Jurkat, Clone E6-1 (cell line): ENCODE measurements around the gene PHLDA3.
"Not testable (repeated sequence)": the region's sequence is repeated elsewhere in the genome, so short reads cannot be mapped to it uniquely, and the experiment has no call there.

Experiments used
- DNase-seq: peaks from one replicate; pipeline ENCODE4 v3.0.0-alpha.2; 2011; ENCODE audit warnings: low read depth, low spot score
- H3K4me3 ChIP-seq: 2 replicates; pipeline ENCODE4 v1.5.1; 2011; ENCODE audit warnings: mild to moderate bottlenecking, low read length, control low read depth, moderate library complexity

The PHLDA3 gene

DNA sequence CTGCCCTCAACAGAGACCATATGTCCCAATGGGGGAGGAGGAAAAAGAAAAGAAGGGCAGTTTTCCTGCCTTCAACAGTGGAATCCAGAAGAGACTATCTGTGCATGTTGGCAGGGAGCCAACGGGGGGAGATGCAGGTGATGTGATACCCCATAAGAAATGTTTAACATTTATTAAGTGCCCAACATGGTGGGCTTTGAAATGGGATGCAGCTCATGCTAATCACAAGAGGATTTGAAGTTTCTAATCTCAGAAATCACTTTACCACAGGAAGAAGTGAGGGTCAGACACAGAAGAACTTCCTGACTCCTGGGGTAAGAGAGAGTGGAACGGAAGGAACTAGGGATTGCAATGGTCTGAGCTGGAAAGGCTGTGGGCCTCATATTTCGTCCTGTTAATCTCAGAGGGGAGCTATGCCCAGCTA lies 21.7 kb upstream of the PHLDA3 start:
- no peak overlapping the region for H3K4me3 ChIP-seq
- DNase-seq = no peak

DNA sequence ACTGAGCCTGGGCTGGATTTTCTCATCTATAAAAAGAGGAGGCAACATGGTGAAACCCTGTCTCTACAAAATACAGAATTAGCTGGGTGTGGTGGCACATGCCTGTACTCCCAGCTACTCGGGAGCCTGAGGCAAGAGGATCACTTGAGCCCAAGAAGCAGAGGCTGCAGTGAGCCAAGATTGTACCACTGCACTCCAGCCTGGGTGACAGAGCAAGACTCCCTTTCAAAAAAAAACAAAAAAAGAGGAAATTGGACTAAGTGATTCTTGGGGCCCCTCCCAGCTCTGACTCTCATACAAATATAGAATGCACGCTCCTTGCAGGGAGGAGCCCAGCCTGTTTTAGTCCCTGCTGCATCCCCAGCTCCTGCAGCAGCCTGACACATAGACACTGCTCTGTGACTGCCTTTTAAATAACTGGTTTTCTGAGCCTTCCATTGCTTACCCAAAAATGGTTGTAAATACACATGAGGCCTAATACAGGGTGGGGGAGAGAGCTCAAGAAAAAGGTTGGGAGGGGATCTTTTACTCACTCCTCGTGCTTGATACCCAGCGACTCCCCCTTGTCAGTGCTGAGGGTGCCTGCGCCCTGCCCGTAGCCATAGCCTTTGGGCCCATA lies 20.8 kb upstream of the PHLDA3 start:
- H3K4me3 ChIP-seq = no peak overlapping the region

DNA sequence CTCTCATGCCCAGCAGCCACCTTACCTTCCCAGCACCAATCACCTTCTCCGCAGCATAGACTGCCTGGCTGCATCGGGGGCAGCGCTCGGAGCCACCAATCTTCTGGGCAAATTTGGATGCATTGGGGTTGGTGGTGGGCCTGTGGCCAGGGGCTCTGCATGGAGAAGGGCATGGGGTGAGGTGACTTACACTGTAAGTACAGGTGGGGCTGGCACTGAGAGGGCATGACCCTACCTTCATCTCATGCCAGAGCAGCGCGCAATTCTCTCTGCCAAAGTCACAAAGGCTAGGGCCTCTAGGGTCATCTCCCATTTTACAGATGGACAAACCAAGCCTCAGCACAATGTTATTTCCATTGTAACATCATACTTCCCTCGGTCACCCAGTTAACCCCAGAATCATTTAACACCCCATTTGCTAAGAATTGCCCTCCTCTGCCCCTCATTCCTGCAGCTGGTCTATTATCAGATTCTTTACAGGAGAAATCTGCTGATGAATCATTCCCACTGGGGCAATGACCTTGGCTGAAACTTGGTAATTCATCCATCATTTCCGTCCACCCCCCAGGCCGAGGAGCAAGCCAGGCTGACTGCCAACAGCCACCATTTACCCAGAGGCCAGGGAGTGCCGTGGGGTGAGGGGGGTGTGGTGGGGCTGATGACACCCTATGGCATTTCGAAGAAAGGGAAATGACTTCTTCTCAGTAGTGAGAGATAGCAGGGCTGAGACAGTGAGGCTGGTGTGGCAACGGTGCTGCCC lies 20.0 kb upstream of the PHLDA3 start:
- no peak overlapping the region for H3K4me3 ChIP-seq

More for the DNA sequence above, 20.8 kb upstream of the PHLDA3 start:
- DNase-seq = no peak

DNA sequence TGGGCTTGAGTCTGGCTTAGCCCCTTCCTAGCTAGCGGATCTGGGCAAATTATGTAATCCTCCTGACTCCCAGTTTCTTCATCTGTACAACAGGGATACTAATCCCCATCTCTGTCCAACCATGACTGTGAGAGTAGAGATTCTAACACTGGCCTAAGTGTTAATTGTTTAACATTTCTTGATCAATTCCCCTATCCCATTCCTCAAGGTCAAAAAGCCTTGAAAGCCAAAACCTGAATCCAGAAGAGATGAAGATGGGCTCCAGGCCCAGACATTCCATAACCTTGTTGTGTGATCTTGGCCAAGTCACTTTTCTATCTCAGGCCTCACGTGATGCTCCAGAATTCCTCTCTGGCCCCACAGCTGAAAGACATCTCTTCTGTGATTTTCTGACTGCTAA lies 18.8 kb upstream of the PHLDA3 start:
- DNase-seq = no peak
- no peak overlapping the region for H3K4me3 ChIP-seq

More for the DNA sequence above, 20.0 kb upstream of the PHLDA3 start:
- no peak for DNase-seq

DNA sequence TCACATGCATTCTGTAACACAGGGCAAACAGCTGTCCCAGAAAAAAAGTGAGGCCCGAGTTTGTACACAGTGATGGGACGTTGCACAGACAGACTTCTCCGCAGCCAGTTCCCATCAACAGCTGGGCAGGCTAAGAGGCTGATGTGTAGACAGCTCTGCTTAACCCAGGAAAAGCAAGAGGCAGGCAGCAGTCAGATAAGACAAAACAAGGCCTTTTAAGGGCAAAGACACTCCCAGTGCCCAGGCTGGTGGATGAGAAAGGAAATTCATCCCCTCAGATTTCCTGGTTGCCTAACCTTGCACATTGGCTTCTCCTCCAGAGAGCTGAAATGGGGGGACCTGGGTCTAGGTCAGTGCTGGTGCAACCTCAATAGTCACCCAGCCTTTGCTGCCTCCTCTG lies 17.2 kb upstream of the PHLDA3 start:
- no peak for DNase-seq
- H3K4me3 ChIP-seq = no peak overlapping the region

DNA sequence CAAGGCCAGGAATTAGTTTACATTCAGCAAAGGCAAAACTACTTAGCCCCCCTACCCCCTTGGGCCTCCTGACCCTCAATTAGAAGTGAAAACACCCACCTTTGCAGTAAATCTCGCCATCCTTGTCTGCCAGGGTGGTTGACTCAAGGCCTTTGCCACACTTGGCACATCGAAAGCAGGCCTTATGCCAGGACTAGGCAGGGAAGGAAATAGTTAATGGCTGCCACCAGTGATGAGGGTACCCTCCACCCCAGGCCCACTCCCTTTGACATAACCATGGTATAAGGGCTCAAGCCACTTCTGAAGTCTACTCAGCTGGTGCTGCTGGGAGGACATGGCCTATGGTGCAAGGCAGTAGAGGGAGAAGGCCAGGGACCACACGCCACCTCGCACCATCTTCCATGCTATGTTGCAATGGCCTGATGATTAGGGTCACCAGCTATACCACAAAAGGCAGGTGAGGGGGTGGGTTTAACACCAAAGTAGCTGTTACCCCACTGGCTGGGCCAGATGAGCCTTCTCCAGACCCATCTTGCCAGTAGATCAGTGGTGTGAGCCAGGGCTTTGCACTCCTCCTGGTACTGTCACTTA lies 16.3 kb upstream of the PHLDA3 start:
- DNase-seq = no peak
- H3K4me3 ChIP-seq = no peak overlapping the region

DNA sequence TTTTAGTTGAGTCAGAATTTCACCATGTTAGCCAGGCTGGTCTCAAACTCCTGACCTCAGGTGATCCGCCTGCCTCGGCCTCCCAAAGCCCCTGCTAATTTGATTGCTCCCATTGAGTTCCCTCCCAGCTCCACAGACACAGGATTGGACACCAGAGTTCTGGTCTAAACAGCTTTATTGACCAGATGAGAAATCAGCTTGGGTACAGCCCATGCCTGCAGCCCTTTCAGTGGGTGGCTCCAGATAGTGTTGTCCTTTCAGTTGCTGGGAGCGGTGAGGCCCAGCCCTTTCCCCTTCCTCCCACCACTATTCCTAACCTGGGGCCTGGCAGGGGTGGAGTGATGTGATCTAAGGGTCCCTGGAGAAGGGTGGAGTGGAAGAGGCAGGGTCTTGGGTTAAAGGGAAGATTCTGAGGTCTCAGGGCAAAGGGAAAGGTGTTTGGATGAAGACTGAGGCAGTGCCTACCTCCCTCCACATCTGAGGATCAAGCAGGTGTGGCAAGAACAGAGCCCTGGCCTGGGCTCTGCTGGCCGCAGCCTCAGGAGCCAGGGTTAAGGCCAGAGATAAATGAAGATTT lies 14.5 kb upstream of the PHLDA3 start:
- H3K4me3 ChIP-seq = no peak overlapping the region
- DNase-seq = no peak

DNA sequence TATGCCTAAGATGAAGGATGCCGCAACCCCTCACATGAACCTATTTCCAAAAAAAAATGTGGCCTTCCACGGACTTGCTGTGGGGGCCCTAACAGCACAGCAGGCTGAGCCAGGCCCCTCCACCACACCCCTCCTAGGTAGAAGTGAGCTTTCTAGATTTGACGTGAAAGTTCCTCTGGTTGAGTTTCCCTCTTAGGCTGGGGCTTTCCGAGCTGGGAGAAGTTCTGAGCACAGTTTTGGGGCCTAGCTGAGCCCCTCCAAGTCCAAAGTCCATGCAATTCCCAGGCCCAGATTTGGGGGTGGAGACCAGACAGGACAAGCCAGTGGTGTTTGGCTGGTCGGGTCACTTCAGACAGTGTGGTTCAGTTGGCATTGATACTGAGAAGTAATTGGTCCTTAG lies 13.8 kb upstream of the PHLDA3 start:
- no peak overlapping the region for H3K4me3 ChIP-seq
- no peak for DNase-seq

DNA sequence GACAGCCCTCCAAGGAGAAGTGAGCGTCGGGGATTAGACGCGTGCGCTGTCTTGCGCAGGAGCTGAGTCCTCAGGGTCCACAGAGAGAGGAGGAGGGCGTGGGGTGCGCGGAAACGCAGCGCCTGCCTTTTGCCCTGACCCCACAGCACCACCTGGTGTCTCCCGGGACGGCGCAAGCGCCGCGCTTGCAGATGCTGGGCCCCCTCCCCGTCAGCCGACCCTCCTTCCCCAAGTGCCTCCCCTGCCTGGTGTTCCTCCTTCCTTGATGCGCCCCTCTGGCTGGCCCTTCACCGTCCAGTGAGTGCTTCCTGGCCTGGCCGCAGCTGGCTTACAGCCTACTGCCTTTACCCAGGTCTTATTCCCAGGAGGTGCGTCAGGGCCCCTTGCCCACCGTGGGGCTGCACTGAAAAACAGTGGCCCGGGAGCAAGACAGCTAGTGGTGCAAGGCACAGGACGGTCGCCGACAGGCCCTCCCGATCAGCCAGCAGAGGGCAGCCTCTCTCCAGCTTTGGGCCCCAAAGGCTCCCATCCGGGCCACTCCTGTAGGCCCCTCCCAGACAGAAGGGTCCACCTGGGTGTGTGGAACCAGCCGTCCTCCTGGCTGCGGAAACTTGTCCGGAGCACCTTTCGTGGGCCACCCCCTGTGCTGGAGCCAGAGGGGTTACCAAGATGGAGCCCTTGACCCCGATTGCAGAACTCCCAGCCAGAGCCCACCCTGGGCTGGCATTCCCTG lies 12.9 kb upstream of the PHLDA3 start:
- DNase-seq = peak; percentile 60
- peak overlapping the region; percentile 22 for H3K4me3 ChIP-seq

DNA sequence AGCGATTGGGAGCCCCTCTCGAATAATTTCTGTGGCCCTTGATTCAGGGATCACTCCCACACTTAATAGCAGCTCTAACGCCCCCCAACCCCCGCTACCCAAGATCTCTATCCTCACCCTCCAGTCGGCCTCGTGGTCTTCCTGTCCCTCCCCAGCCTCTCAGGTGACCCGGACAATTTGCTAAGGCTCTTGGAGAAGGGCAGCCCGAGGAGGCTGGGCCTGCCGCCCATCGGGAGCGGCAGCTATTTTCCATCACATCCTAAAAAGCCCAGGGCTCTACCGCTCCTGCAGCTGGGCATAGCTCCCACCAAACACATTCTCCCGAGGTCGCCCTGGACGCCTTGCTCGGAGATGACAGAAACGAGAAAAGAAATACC lies 12.0 kb upstream of the PHLDA3 start:
- H3K4me3 ChIP-seq = peak overlapping the region; percentile 49

DNA sequence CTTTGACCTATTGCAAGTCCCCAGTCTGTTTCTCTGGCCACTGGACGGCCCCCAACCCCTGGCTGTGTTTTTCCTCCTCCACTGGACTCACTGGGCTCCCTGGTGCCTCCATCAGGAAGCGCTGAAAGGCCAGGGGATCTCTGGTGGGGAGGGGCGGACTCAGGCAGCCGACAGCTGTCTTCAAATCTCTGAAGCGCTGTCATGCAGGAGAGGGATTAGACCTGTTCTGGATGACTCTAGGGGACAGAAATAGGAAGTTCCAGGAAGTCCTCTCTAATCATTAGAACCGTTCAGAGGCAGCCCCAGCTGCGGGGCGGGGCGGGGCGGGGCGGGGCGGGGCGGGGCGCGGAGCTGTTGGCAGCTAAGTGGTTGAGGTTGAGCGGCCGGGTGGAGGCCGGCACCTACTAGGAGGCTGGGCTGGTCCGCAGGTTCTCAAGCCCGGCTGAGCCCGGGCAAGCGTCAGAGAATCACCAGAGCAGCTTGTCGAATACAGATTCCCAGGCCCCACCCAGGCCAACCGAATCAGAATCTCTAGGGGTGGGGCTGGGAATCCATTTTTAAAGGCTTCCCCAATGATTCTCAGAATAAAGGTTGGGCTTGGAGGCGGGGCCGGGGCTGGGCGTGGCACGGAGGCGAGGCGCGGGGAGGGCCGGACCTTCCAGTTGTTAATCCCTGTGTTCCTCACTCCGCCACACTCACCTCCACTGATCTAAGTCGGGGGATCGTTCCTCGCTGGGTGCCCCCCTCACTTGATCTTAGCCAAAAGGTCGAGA lies 11.4 kb upstream of the PHLDA3 start:
- peak overlapping the region; percentile 49 for H3K4me3 ChIP-seq
- DNase-seq = peak; percentile 35

More for the DNA sequence above, 12.0 kb upstream of the PHLDA3 start:
- no peak for DNase-seq

DNA sequence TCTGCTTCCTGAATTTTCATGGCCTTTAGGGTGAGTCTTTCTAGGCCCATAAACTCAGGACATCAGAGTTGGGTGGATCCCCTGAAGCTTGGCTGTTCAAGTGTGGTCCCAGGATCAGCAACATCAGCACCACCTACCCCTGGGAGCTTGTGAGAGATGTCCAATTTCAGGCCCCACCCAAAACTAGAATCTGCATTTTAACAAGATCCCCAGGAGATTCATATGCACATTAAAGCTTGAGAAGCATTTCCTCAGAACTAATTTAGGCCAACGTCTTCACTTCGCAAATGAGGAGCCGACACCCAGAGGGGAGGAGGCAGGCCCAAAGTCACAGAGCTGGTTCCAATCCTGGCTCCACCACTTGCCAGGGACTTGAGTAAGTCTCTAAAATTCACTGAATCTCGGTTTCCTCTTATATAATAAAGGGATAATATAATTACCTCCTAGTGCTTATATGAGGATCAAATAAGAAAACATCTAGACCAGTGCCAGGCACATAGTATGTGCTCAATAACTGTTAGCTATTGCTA lies 10.3 kb upstream of the PHLDA3 start:
- no peak overlapping the region for H3K4me3 ChIP-seq
- DNase-seq = no peak

DNA sequence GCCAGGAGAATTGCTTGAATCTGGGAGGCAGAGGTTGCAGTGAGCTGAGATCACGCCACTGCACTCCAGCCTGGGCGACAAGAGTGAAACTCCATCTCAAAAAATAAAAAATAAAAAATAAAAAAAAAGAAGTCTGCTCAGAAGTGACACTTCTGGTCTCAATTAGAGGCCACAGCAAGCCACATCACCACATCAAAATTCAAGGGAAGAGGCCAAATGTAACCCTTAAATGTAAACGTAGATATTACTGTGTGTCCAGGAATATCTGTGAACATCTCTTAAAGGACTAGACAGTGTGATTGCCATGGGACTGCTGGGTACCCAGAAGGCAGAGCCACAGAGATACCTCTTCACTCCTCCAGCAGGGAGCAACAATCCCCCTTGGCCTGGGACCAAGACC lies 9.7 kb upstream of the PHLDA3 start:
- H3K4me3 ChIP-seq, DNase-seq: not testable (repeated sequence)

DNA sequence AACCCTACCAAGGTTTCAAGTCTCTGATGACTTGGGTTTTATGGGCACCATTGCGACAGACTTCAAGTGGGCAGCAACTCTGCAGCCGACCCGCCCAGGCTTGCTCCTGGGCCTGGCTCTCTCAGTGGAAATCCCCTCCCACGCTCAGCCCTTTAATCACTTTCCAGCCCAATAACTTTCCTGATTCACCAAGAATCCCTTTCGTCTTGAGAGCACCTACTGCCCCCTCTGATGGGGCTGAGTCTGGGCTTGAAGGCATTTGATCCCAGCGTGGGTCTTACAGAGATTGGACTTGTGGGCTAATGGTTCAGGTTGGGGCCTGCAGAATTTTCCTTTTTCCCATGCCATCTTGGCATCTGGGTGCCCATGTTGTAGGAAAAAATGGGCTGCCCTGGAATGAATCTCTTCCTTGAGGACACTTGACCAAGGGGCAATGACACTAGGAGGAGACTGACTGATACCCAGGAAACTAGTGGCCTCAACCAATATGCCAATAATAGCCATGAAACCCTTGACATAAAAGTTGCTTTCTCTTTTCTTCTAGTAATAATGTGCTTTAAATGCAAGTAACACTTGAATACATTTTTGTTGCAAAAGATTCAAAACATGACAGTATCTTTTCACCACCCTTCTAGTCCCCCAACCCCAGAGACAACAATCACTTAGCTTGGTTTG lies 7.8 kb upstream of the PHLDA3 start:
- DNase-seq = no peak
- H3K4me3 ChIP-seq = no peak overlapping the region

DNA sequence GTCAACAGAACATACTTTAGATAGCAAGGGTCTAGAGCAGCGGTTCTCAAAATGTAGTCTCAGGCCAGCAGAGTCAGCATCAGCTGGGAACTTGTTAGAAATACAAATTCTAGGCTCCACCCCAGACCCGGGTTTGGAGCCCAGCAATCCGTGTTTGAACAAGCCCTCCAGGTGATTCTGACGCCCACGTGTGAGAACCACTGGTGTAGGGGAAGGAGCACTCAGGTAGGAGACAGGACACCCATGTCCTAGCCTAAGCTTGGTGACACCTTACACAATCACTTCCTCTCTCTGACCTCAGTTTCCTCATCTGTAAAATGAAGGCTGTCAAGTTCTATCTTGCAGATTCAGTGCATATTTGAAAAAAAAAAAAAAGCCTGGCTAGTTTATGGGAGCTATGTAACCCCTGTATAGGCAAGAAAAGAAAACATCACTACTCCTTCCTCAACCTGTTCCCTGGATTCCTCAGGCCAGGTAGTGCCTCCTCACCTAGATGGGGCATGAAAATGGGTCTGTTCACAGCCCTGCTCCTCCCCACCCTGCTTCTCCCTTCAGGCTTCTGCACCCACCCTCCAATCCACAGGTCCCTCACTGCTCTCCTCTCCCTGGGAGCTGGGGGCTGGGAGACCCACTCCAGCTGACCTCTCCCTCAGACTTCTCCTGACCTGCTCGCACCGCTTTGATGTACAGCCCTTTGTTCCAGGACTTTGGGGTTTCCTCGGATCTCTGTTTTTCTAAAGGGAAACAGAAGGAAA lies 7.1 kb upstream of the PHLDA3 start:
- no peak overlapping the region for H3K4me3 ChIP-seq
- DNase-seq = no peak

DNA sequence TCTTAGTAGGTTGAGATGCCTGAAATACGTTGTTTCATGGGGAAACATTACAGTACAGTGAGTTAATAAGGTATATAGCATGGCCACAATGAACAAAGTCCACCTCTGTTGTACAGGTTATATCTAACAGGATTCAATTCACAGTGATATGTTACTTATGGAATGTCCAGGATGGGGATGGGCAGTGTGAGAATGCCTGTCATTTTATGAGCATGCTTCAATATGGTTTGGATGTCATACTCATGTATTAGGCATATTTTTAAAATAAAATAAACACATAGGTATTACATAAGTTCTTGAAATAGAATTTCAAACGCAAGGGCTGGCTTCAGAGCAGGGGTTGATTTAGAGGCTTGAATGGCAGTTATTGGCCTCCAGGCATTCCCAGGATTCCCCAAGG lies 6.1 kb upstream of the PHLDA3 start:
- H3K4me3 ChIP-seq = no peak overlapping the region
- no peak for DNase-seq

DNA sequence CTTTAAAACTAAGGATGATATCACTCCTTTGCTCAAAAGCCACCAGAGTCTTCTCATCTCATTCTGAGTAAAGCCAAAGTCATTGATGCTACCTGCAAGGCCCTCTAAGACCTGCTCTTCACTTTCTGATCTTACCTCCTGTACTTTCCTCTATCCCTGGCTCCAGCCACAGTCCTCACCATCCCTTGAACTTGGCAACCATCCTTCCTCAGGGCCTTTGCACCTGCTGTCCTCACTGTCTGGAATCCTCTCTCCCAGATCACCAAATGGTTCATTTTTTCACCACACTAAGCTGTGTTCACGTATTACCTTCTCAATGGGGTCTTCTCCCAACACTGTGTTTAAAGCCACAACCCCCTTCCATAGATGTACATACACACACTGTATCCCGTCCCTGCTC lies 4.3 kb upstream of the PHLDA3 start:
- H3K4me3 ChIP-seq = no peak overlapping the region
- no peak for DNase-seq
